ENCODE data around the gene DOCK2.

DNA sequence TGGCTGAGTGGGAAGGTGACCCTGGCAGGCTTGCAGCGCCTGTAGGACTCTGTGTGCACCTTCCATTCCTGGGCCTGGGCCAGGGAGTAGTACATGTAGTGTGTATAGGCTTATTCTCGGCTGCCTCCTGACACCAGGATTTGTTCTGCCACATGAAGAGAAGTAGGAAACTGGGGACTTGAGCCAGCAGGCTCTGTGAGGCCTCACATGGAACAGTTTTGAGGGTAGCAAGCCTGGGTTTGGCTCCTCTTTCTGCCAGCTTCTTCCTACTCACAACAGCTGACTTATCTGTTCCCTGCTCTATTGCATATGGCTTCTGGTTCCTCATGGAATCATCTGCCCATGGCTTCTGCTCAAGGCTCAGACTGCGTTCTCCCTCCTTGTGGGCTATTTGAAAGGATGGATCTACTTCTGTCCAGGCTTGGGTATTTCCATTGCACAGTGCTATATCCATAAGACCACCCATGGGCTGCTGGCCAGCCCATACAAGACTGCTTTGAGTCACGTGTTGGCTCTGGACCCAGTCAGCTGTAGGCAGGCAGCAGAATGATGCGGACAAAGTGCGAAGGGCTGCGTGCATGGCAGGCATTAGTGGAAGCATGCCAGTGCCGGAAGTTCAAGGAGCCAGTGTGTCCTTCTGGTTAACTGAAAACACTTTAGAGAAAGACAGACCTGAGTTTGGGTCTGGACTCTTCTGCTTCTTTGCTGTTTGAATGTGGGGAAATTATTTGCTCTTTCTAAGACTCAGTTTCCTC, 354.2 kb downstream of the DOCK2 start:
- TF ChIP-seq, protein P1, sequence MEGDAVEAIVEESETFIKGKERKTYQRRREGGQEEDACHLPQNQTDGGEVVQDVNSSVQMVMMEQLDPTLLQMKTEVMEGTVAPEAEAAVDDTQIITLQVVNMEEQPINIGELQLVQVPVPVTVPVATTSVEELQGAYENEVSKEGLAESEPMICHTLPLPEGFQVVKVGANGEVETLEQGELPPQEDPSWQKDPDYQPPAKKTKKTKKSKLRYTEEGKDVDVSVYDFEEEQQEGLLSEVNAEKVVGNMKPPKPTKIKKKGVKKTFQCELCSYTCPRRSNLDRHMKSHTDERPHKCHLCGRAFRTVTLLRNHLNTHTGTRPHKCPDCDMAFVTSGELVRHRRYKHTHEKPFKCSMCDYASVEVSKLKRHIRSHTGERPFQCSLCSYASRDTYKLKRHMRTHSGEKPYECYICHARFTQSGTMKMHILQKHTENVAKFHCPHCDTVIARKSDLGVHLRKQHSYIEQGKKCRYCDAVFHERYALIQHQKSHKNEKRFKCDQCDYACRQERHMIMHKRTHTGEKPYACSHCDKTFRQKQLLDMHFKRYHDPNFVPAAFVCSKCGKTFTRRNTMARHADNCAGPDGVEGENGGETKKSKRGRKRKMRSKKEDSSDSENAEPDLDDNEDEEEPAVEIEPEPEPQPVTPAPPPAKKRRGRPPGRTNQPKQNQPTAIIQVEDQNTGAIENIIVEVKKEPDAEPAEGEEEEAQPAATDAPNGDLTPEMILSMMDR (IDR thresholded peaks at IDR 0.05), result no peak
- TF ChIP-seq POLR2AphosphoS5 (IDR thresholded peaks at IDR 0.05), result no peak
- TF ChIP-seq EP300 (IDR thresholded peaks at IDR 0.05), result no peak

All from upper lobe of left lung (tissue), 4 donors.